HG03280 (cell line): ENCODE results near the gene LAMA3.

ENCODE experiments used
- ATAC-seq: cut with Tn5 transposase; IDR thresholded peaks from one replicate; pipeline ENCODE4 v1.9.1; 2021; ENCODE audit warnings: mild to moderate bottlenecking, moderate library complexity; ENCODE audit not compliant: unreplicated experiment

LAMA3 gene

DNA sequence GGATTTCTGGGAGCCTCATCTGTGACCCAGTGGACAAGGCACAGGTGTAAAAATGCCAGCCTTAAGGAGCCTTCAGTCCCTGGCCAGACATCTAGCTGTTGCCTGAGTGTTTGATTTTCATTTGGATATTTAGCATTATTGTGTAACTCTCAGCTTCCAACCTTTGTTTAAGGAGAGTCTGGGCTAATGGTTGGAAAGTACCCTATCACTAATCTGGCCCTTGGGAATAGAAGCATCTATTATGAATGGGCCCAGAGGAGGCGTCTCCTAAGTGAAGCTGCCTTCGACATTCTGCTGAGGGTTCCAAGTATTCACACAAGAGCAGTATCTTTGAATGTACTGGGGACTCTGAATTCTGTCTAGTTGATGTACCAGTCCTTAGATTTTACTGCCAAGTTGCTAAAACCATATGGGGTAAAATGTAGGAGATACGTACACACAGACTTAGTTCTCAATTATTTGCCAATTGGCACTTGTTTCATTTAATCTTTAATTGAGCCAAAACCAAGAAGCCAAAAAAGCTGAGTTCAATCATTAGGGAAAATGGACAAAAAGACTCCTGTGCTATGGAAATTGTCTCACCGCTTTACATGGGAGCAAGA, 19.3 kb upstream of the LAMA3 start:
- ATAC-seq, result no peak

DNA sequence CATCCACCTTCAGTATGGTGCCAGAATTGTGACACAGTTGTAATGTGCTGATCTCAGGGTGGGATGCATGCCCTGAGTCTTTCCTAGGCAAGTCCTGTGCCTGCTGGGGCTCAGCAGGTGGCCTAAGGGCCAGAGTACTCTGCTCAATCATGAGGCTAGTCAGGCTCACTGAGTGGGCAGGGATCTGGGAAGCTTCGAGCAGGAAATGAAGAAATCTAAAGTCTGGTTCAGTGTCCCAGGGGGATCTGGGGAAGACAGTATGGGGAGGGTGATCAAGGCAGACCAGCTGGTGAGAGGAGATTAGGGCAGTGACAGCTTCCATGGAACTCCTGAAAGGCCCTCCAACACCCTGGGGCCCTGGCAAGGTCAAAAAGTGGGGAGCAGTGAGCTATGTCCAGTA, 17.7 kb upstream of the LAMA3 start:
- no peak for ATAC-seq

DNA sequence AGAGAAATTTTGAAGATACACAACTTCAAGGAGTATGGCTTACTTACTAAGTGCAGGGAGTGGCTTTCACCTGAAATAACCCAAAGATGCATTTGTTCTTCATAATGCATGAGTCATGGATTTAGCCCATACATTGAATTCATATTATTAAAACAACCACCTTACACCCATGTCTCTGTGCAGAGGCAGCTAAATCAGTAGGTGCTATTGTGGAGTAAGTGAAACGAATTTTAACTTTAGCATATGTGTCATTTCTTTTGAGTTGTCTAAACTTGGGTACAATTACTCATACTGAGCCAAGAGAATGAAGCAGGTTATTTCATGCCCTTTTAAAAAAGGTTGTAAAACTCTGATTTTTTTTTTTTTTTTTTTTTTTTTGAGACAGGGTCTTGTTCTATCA, 15.5 kb upstream of the LAMA3 start:
- no peak for ATAC-seq

DNA sequence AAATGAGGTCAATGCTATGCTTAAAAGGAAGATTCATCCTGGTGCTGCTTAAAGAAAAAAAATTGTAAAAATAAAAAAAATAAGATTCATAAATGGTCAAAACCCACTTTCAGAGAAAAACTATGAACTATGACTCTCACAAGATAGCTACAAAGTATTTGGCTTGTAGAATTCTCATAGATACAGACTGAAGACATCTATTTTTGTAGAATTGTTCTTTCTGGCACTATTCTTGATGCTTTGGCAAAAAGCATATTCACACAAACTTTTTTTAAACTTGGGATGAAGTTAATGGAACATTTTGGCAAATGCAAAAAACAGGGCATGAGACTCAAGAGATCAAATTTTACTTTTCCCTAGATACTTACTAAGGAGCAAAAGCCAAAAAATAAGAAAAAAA, 14.0 kb upstream of the LAMA3 start:
- ATAC-seq, result no peak

DNA sequence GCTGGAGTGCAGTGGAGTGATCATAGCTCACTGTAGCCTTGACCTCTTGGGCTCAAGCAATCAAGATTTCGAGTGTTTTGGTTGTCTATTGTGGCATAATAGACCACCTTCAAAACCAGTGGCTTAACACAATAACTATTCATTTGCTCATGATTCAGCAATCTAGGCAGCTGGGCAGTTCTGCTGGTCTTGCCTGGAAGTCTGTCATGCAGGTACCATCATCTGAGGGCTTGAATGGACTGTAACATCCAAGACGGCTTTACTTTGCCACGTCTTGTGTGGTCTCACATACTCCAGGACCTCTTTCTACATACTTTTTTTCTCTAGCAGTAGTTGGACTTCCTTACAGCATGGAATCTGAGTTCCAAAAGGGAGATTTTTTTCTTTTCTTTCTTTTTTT, 13.4 kb upstream of the LAMA3 start:
- ATAC-seq, result no peak

DNA sequence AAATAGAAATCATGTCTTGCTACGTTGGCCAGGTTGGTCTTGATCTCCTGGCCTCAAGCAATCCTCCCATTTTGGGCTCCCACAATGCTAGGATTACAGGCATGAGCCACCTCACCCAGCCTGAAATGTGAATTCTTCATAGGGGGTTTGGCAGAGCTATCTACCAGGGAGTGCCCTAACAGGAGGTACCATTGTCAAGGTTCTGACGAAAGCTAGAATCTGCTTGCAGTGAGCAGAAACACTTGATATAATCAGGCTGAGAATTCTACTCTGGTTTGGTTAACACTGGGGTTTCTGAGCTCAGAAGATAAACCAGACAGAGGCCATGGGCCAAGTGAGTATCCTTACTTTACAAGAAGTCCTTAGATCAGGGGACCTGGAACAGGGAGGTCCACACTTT, 7.2 kb upstream of the LAMA3 start:
- ATAC-seq, result no peak

DNA sequence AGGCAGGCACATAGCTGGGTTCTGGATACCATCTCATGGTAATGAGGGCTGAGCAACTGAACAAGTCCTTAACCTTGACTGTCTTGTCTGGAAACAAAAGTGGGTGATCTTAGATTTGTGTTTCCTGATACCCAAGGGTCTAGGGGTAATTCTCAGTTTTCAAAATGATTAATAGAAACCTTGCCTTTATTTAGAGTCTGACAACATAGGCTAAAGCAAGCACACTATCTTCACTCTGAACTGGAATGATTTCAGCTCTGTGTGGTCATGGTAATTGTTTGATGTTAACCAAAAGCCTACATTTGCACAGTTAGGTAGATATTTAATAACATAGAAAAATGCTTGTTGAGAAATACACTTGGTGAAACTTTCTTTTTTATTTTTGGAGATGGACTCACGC, 6.8 kb upstream of the LAMA3 start:
- ATAC-seq, result no peak

DNA sequence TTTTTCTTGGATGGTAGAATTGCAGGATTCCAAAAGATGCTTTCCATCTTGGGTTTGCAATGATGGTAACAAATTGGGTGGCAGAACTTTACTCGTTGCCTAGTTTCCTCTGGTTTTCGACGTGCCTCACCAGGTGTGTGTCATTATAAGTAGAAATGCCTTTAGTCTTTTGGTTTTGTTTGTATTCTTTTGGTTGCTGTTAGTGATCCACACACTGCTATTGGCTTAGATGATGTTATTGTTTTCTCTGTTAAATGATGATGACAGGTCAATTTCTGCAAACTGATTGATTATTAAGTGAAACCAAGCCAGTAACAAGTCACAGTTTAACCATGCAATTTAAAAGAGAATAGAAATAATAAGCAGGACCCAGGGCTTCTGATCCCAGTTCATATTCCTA, 6.1 kb upstream of the LAMA3 start:
- no peak for ATAC-seq

DNA sequence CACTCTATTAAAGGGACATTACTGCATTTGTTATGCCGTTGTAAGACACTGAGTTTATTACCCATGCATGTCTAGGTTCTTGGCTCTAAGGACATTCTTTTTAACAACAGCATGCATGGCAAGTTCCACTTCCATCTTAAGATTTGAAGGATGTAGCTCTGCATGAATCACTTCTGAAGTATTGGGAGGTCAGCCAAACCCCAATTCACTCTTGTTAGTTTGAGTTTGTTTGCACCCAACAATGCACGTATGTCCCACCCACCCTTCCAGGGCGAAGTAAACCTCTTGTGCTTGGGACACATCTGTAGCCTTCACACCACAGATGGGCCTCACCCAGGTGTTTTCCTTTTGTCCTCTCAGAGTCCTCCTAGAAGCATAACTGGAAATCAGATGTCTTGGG, 5.6 kb upstream of the LAMA3 start:
- no peak for ATAC-seq

DNA sequence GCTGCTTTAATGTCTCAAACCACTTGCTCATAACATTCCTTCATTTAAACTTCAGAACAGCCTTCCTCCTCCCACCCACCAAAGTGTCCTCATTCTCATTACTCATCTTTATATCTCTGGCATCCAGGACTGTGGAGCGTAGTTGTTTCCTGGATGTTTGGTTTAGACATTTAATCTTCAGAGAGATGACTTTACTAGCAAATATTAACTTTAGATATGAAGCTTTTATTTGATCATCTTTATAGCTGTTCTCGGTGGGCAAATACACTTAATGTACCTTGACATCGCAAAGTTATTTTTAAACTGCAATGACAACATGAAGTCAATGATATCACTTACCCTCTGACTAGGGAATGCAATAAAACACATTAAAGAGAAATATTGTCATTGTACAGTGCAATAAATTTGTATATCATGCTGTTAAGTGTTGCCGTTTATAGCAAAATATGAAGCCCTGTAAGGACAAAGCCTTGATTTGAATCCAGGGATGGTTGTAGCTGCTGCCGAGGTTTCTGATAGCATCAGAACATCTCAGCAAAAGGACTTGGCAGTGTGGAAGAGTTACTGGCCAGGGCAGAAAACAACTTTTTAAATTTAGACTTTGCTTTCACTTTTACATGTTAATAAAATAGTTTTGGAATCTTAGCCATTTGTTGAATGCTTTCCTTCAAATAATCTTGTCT, 4.6 kb upstream of the LAMA3 start:
- ATAC-seq, result no peak

DNA sequence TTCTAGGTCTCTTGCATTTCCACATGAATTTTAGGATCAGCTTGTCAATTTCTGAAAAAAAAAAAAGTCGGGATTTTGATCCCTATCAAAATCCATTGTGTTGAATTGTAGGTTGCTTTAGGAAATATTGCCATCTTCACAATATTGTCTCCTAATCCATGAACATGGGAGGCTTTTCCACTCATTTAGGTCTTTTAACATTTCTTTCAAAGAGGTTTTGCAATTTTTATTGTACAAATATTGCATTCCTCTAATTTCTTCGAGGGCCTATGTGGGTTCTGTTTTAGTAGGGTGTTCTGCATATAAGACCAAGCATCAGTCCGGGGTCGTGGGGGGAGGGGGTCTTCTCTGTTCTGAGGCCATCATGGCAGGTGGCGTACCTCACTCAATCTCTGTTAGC, 725 bp upstream of the LAMA3 start:
- ATAC-seq, result no peak

DNA sequence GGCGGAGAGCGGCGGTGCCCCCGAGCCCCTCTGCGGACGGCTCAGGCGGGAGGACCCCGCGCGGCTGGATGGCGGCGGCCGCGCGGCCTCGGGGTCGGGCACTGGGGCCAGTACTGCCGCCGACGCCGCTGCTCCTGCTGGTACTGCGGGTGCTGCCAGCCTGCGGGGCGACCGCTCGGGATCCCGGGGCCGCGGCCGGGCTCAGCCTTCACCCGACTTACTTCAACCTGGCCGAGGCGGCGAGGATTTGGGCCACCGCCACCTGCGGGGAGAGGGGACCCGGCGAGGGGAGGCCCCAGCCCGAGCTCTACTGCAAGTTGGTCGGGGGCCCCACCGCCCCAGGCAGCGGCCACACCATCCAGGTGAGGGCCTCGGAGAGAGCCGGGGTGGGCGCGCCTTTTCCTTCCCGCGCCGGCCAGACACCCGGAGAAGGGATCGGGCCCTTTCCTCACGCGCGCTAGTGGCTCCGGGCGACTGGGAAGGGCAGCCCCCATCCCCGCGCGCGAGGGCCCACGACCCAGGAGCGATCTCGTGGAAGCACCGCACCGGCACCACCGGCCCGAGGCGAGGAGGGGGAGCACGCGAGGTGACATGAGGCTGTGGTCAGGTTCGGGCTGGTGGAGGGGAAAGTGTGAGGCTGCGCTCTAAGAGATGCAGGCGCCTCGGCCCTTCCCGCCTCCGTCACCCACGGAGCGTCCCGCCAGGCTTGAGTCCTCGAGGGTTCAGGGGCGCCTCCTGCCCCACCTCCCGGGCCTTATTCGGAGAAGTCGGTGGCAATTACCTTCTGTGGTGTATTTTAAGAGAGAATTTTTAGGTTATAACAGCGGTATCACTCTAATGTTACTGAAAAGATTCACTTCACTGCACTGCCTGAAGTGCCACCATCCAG, 607 bp downstream of the LAMA3 start:
- no peak for ATAC-seq

DNA sequence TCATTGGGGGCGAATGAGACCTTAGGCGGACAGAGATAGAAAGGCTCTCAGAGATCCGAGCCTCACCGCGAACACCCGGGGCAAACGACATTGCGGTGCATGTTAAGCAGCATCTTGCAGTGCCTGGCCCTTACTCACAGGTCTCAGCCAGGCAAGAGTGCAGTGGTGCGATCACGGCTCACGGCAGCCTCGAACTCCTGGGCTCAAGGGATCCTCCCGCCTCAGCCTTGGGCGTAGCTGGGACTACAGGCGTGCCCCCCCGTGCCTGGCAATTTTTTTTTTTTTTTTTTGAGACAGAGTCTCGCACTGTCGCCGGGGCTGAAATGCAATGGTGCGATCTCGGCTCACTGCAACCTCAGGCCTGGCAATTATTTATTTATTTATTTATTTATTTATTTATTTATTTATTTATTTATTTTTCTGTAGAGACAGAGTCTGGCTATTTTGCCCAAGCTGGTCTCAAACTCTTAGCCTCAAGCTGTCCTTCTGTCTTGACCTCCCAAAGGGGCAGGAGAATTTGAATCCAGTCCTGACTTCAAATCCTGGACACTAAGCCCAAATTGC, 1.3 kb downstream of the LAMA3 start:
- no peak for ATAC-seq

DNA sequence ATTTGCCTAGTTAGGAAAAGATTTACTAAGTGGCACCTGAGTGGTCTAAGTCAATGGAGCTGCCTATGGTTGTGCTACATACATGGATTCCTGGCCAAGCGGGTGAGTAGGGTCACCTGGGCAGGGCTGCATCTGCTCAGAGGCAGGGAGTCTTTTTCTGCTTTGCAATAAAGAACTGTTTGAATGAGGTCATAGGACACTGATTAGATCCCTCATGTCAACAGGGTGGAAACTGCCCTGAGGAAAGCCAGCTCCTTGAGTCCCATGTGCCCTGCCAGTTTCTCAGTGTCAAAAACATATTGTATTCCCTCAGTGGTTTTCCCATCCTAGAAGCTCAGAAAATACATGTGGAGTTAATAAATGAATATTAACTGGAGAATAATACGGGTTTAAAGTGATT, 4.6 kb downstream of the LAMA3 start:
- no peak for ATAC-seq

DNA sequence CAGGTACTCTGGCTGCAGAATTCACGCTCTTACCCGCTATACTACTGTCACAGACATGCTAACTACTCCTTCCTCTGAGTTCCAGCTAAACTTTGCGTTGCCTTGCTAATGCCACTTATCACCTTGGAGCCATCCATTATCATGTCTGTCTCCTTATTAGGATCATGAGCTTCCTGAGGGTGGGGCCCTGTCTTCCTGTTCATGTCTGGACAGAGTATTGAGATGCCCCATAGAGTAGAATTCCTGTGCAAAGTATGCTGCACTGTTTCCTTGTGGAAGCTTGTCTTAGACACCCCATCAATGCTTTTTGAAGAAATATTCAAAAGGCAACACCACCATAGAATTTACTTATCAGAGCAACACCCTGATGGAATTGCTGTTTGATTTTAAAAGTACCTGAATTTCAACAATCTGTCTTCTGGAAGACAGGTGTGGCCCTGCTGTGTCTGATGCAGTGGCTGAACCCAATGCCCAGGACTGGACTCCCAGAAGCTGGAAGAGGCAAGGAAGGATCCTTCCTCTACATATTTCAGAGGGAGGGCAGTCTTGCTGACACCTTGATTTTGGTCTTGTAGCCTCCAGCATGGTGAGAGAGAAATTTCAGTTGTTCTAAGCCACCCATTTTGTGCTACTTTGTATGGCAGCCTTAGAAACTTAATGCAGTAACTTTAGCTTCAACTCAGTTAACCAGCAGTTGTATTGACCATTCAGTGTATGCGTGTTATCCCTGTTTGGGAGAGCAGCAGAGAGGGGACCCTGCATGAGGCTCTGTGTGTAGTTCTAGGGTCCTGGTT, 5.6 kb downstream of the LAMA3 start:
- ATAC-seq, result no peak

DNA sequence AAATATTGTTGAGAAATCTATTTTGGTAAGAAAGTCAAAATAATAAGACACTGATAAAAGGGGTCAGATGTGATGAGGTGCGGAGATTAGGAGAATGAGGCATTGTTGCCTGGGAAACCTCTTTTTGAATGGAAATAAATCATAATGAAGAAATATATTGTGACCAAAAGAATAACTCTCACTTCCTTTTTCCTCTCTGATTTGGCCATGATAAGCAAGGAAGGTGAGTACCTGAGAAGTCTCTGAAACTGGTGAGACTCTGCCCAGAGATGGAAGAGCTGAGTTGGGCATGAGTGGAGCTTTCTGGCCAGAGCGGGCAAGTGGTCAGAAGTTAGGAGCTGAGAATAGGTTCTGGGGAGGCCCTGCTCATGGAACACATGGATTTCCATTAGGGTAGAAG, 11.8 kb downstream of the LAMA3 start:
- ATAC-seq, result no peak

DNA sequence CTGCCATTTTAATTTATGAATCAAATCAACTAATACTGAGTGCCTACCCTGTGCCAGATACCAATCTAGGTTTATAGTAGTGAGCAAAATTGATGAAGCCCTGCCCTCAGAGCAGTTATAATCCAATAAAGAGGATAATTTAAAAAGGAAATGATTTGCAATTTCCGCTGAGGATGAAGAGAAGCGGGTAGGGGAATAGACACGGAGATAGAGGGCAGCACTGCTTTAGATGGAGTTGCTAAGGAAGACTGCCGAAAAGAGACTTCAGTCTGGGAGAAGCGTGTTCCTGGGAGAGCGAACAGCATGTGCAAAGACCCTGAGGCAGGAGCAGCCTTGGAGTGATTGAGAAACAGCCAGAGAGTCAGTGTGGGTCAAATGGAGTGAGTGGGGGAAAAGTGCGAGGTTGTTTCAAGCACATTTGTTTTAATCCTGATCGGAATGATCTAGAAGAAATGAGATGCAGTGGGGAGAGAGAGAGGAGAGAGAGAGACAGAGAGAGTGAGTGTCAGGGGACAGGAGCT, 12.4 kb downstream of the LAMA3 start:
- ATAC-seq, result no peak

DNA sequence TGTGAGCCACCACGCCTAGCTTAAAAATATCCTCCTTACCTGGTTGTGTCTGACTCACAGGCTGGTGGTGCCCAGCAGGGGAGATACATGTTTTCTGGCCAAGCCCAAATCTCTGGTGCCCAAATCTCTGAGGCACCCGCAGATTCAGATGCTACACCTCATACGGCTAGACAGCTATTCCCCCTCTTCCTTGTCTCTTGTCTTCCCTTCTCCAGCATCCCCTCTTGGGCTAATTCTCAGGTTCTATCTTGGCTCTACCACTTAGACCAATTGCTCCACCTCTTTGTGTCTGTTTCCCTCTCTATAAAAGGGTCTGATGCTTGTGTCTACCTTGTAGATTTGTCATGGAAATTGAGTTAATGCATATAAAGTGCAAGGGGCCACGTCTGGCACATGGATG, 13.4 kb downstream of the LAMA3 start:
- ATAC-seq, result no peak

DNA sequence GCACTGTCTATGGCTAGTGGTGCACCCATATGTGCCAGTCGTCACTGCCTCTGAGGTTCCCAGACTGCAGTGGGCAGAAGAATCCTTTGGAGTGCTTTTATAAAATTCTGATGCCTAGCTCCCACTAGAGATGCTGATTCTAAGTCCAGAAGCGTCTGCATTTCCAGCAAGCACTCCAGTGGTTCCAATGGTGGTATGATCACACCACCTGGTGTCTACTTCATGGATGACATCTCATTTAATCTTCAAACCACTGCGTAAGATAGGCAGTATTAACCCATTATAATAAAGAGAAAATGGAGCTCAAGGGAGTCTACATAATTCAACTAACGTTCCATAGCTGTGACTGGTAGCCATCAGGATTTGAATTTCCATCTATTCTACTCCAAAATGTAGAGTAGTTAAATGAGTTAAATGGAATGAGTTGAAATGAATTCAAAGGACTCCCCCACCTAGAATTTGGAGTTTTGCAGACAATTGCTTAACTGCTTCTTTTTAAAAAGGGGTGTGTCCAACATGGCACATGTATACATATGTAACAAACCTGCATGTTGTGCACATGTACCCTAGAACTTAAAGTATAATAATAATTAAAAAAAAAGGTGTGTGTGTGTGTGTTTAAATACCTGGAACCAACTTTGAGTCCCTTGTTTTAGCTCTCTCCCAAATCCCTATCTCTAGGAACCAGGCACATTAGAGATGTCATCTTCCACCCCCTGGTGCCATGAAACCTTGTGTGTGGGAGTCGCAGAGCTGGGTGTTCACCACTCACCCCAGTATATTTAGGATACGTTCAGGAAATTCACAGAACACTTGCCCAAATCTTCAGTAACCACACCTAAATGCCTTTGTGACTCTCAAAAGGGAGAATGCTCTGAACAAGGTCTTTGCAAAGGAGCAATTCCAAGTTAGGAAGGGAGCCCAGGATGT, 14.1 kb downstream of the LAMA3 start:
- no peak for ATAC-seq

DNA sequence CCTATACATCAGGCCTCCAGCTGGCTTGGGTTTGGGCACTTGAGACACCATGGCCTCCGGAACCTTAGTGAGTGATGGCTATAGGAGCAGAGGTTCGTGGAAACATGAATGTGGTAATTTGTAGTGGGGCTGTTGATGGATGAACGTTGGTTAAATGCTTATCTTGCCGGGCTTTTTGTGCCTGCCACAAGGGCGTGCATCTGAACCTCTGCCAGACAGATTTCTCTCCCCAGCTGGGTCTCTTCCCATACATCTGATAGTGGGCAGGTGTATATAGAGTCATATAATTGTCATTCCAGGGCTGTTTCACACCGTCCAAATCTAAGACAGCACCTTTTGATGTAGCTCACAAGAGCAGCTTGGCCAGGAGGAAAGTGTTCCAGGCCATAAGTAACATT, 14.7 kb downstream of the LAMA3 start:
- ATAC-seq, result no peak
